Heart left ventricle (tissue), 16 donors: ENCODE measurements around the gene EYA4. TPM values are rescaled to one million over a fixed set of nuclear protein-coding genes. Genes with fewer than 3 reads are reported as not detected.

ENCODE experiments used
- ATAC-seq, 4 donors: fragments of 200-7000 bp; cut with Tn5 transposase; one replicate each; pipeline ENCODE4 v1.9.1; 2020 to 2022; ENCODE audit warnings: moderate library complexity in 4 of 4, mild to moderate bottlenecking in 3 of 4, moderate number of reproducible peaks in 1 of 4
- DNase-seq, 5 donors: peaks; one replicate each; pipeline ENCODE4 v3.0.0-alpha.2; 2020
- H3K27ac ChIP-seq, 12 donors: fragments of 200-600 bp; sonication (generic) in 4 of 12; one replicate each; pipeline versions ENCODE4 v1.5.0 to v1.8.0; 2016 to 2022; ENCODE audit warnings: mild to moderate bottlenecking in 2 of 12
- H3K27me3 ChIP-seq, 9 donors: fragments of 200-600 bp; sonication (generic) in 2 of 9; one replicate each; pipeline versions ENCODE4 v1.5.1 to v1.8.0; 2016 to 2022; ENCODE audit warnings: mild to moderate bottlenecking in 3 of 9
- H3K36me3 ChIP-seq, 9 donors: fragments of 200-600 bp; sonication (generic) in 2 of 9; one replicate each; pipeline versions ENCODE4 v1.5.0 to v1.8.0; 2018 to 2022; ENCODE audit warnings: mild to moderate bottlenecking in 2 of 9
- H3K4me1 ChIP-seq, 12 donors: fragments of 200-600 bp; sonication (generic) in 4 of 12; one replicate each; pipeline versions ENCODE4 v1.5.0 to v1.8.0; 2016 to 2022; ENCODE audit warnings: mild to moderate bottlenecking in 3 of 12
- H3K4me3 ChIP-seq, 12 donors: fragments of 200-600 bp; sonication (generic) in 4 of 12; one replicate each; pipeline versions ENCODE4 v1.5.0 to v1.8.0; 2017 to 2022; ENCODE audit warnings: mild to moderate bottlenecking in 9 of 12, moderate library complexity in 4 of 12
- H3K9me3 ChIP-seq, 12 donors: fragments of 200-600 bp; sonication (generic) in 4 of 12; one replicate each; pipeline versions ENCODE4 v1.5.0 to v1.8.0; 2016 to 2022; ENCODE audit warnings: mild to moderate bottlenecking in 1 of 12
- POLR2A ChIP-seq, 2 donors: fragments of 450-650 bp; IDR thresholded peaks; one replicate each; pipeline ENCODE4 v1.6.1; 2017; ENCODE audit warnings: antibody characterized with exemption in 2 of 2, mild to moderate bottlenecking in 2 of 2, moderate library complexity in 2 of 2
- WGBS, 4 donors: extraction: QIAGEN DNeasy Blood & Tissue Kit in 2 of 4; methylation state at CpG; one replicate each; pipeline versions ENCODE4 v1.1.5 to v1.1.7; 2013 to 2018; 5-methylcytosine and 5-hydroxymethylcytosine counted together
- intact Hi-C, 10 donors: fragments of 100-400 bp; cut with DNase I; formaldehyde crosslinking; loops; one replicate each; pipeline versions ENCODE4 v1.11.1 to v1.14.2; 2022
- polyA plus RNA-seq, 2 donors: library from polyadenylated mRNA; stranded (reverse); fragments of 200-250 nt; gene quantifications; one replicate each; pipeline ENCODE4 v1.2.3, GENCODE V29; 2013
- total RNA-seq, 9 donors: library from RNA; depleted of rRNA in 2 of 9; stranded (reverse); fragments of >200 nt in 2 of 9; fragmentation: NEBNext Ultra II Directional in 3 of 9; extraction: Animal tissue kit (Norgen Biotek cat#: 25700) in 3 of 9; gene quantifications; one replicate each; pipeline versions ENCODE4 v1.1.0 to v1.2.4, GENCODE V29; 2016 to 2023
- TF ChIP-seq, protein P1 (sequence below), 12 donors: fragments of 200-600 bp; sonication (generic) in 4 of 12; IDR thresholded peaks; one replicate each; pipeline versions ENCODE4 v1.5.0 to v1.8.0; 2018 to 2022; ENCODE audit warnings: antibody characterized with exemption in 12 of 12, mild to moderate bottlenecking in 5 of 12
- donor health status: ischemic (EF 13 %, LVEDD 7.1; RV severe dilation, severe dysfunction).
- donor health status: healthy with polysubstance abuse.
- donor health status: DM: no; HTN: yes; CAD: no.
- donor health status: DM: no; HTN: no; CAD: no.
- donor health status: ischemic (EF 25% LVEDD 6.9; RV normal size, moderate dysfunction).
- donor health status: ischemic (EF 25% LVEDD 5.7; RV mildly dilated, moderate dysfunction).
- donor health status: healthy.
- donor health status: DM: yes; HTN: yes; CAD: no.
- donor health status: ischemic (EF 35%, LVEDD 5.7; RV mildly dilated, moderate dysfunction).
- donor health status: nonischemic (EF 11% LVEDD 7.7; RV severe dilation, severe dysfunction).
- donor health status: DM: yes; HTN: yes; CAD: no.
- donor health status: PGD.
- donor health status: ischemic (EF 29% LVEDD 5.4; RV normal size, mild dysfunction).
- donor health status: nonischemic (EF 23%, LVEDD 6.1; RV moderate dilation, normal function).

Gene EYA4
- total and polyA plus RNA-seq, 11 donors = 3.6 to 29.6 (median 21.7) TPM

GRCh38 chr6:133526436-133526835, 285.3 kb downstream of the EYA4 start:
- no peaks in the 10 kb centered on the region for H3K36me3 ChIP-seq

DNA sequence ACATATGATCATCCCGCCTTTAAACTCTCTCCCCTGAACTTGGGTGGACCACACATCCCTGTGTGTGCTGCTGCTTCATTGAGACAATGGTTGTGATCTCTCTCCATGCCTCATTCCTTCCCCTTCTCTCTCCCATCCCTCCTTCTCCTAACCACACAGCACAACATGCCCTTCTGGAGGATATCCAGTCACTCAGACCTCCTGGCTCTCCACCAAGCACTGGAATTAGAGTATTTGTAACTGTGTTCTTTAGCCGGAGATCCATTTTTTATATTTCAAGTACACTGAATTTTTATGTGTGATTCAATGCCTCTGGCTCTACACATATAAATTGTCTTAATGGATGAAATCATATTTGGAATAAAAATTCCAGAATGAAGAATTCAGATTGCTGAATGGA, 287.4 kb downstream of the EYA4 start:
- ATAC-seq (no peak), DNase-seq (no peak)
- Histone ChIP-seq H3K36me3 (no peaks in the 10 kb centered on the region), H3K4me1 (peaks cover 0 to 5% (median 0%) of the 10 kb centered on the region in 12 donors), H3K27me3 (no peaks in the 10 kb centered on the region), H3K27ac (no peak overlapping the region), H3K9me3 (no peaks in the 10 kb centered on the region), H3K4me3 (no peak overlapping the region)
- TF ChIP-seq, protein P1, sequence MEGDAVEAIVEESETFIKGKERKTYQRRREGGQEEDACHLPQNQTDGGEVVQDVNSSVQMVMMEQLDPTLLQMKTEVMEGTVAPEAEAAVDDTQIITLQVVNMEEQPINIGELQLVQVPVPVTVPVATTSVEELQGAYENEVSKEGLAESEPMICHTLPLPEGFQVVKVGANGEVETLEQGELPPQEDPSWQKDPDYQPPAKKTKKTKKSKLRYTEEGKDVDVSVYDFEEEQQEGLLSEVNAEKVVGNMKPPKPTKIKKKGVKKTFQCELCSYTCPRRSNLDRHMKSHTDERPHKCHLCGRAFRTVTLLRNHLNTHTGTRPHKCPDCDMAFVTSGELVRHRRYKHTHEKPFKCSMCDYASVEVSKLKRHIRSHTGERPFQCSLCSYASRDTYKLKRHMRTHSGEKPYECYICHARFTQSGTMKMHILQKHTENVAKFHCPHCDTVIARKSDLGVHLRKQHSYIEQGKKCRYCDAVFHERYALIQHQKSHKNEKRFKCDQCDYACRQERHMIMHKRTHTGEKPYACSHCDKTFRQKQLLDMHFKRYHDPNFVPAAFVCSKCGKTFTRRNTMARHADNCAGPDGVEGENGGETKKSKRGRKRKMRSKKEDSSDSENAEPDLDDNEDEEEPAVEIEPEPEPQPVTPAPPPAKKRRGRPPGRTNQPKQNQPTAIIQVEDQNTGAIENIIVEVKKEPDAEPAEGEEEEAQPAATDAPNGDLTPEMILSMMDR (IDR thresholded peaks at IDR 0.05) = no peak
- TF ChIP-seq POLR2A (IDR thresholded peaks at IDR 0.05) = no peak
- intact Hi-C loops = no loop called here
- whole genome bisulfite sequencing, 4 donors = 61 to 75% (median 67%) methylated on average over 2 of the region's 2 CpGs

More at GRCh38 chr6:133526436-133526835, 285.3 kb downstream of the EYA4 start:
- intact Hi-C loops = no loop called here
- peaks cover 0 to 5% (median 0%) of the 10 kb centered on the region in 12 donors for H3K4me1 ChIP-seq
- ATAC-seq (no peak), DNase-seq (no peak)
- no peak overlapping the region for H3K27ac ChIP-seq
- no peaks in the 10 kb centered on the region for H3K9me3 ChIP-seq
- TF ChIP-seq, protein P1 (IDR thresholded peaks at IDR 0.05) = no peak
- no peak for TF ChIP-seq POLR2A (IDR thresholded peaks at IDR 0.05)
- no peak overlapping the region for H3K4me3 ChIP-seq
- WGBS, 4 donors = 81 to 86% (median 83%) methylated on average over 5 of the region's 5 CpGs
- no peaks in the 10 kb centered on the region for H3K27me3 ChIP-seq

- H3K27ac ChIP-seq = no peak overlapping the region
- no peak for TF ChIP-seq POLR2A (IDR thresholded peaks at IDR 0.05)
- TF ChIP-seq, protein P1 (IDR thresholded peaks at IDR 0.05) = no peak
- H3K27me3 ChIP-seq = no peaks in the 10 kb centered on the region
- H3K4me1 ChIP-seq = peaks cover 0 to 5% (median 0%) of the 10 kb centered on the region in 12 donors
- H3K9me3 ChIP-seq = no peaks in the 10 kb centered on the region
- ATAC-seq = peak; percentile 20 to 56 (median 38)
- peak in 3 of 5 donors; percentile 12 to 32 (median 19) for DNase-seq
- intact Hi-C loops = no loop called here
- H3K36me3 ChIP-seq = no peaks in the 10 kb centered on the region
- H3K4me3 ChIP-seq = no peak overlapping the region
- WGBS, 4 donors = 46 to 52% (median 49%) methylated on average over 7 of the region's 7 CpGs
Measured at GRCh38 chr6:133532908-133533307, 291.8 kb downstream of the EYA4 start.

- DNase-seq (no peak), ATAC-seq (no peak)
- intact Hi-C loops = no loop called here
Measured at GRCh38 chr6:133539502-133540259, 298.5 kb downstream of the EYA4 start.

More at GRCh38 chr6:133539502-133540259, 298.5 kb downstream of the EYA4 start:
- Histone ChIP-seq H3K9me3 (no peaks in the 10 kb centered on the region), H3K27me3 (no peaks in the 10 kb centered on the region), H3K36me3 (no peaks in the 10 kb centered on the region), H3K4me3 (no peak overlapping the region), H3K27ac (no peak overlapping the region), H3K4me1 (no peaks in the 10 kb centered on the region)
- no peak for TF ChIP-seq POLR2A (IDR thresholded peaks at IDR 0.05)
- TF ChIP-seq, protein P1 (IDR thresholded peaks at IDR 0.05) = no peak
- WGBS, 4 donors = 74 to 87% (median 79%) methylated on average over 3 of the region's 3 CpGs
